ENCODE data around the gene TANC1. TPM values are rescaled to one million over a fixed set of nuclear protein-coding genes. Genes with fewer than 3 reads are reported as not detected.

TANC1 gene
- total and polyA plus RNA-seq, 2 of the 4 experiments (the other 2 are of a cell fraction) = 10.2 to 12.9 TPM

DNA sequence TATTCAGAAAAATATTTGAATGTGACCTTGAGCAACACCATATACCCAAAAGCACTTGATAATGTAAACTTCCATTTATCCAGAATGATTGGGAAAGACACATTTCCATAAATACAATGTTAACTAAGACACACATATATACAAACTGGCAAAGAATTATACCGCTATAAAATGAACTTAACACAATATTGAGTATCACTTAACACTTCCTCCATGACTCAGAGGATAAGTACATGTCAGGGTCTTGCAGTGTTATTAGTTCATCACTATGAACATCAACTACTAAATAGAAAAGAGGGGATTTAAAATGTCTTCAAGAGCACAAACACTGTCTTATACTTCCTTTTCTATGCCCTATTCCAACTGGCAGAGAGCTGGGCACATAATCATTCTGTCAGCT, 299.5 kb downstream of the TANC1 start:
- peak; percentile 16 for DNase-seq
- CTCF ChIA-PET = no interaction called here
- H3K4me2 ChIP-seq (ENCODE audit: low read depth, low read length) = peak overlapping the region; percentile 13; the same call in 1 of the 2 replicates

More for the DNA sequence above, 299.5 kb downstream of the TANC1 start:
- Histone ChIP-seq H4K5ac (ENCODE audit: low read depth, low read length) (no peak overlapping the region), H3K14ac (replicated peaks; ENCODE audit: low read depth, low read length) (no peak overlapping the region), H4K20me1 (ENCODE audit: insufficient read depth, low read length) (no peaks in the 10 kb centered on the region), H3K4ac (ENCODE audit: low read depth, low read length) (no peak overlapping the region), H3K27me3 (ENCODE audit: control insufficient read depth, insufficient read depth, low read length) (no peaks in the 10 kb centered on the region), H3K56ac (ENCODE audit: extremely low read depth, insufficient read depth, low read length) (no peak overlapping the region), H3K18ac (ENCODE audit: low read depth, low read length) (no peak overlapping the region), H3K9me3 (ENCODE audit: control insufficient read depth, insufficient read depth, low read length) (no peaks in the 10 kb centered on the region), H2BK15ac (ENCODE audit: low read depth, low read length) (no peak overlapping the region), H2AK5ac (ENCODE audit: low read depth, low read length) (no peak overlapping the region), H2BK120ac (ENCODE audit: low read depth, low read length) (no peak overlapping the region), H2BK5ac (ENCODE audit: low read depth, low read length, poor library complexity, severe bottlenecking) (no peak overlapping the region), H2BK20ac (ENCODE audit: low read depth, low read length) (no peak overlapping the region), H3K36me3 (ENCODE audit: control insufficient read depth, insufficient read depth, low read length) (peaks cover 9% of the 10 kb centered on the region), H4K8ac (ENCODE audit: low read depth in 2 of 2, low read length in 2 of 2) (no peak overlapping the region), H3K4me1 (ENCODE audit: control insufficient read depth, insufficient read depth, low read length) (peaks cover 8% of the 10 kb centered on the region; the same call in 1 of the 2 replicates), H4K91ac (ENCODE audit: insufficient read depth, low read depth, low read length) (no peak overlapping the region), H3K4me3 (ENCODE audit: insufficient read depth, low read depth, low read length) (no peak overlapping the region), H3K27ac (ENCODE audit: insufficient read depth, low read length) (no peak overlapping the region), H3K9ac (ENCODE audit: low read depth, low read length) (no peak overlapping the region), H3K79me1 (ENCODE audit: low read depth in 1 of 2, low read length in 2 of 2) (no peaks in the 10 kb centered on the region), H2AFZ (replicated peaks; ENCODE audit: low read length, poor library complexity) (no peak overlapping the region), H3K9me1 (ENCODE audit: insufficient read depth, low read length) (peaks cover 5% of the 10 kb centered on the region; the same call in 1 of the 2 replicates), H2AK9ac (replicated peaks; ENCODE audit: low read depth, low read length, poor library complexity) (no peak overlapping the region), H3K23ac (ENCODE audit: low read depth, low read length) (no peak overlapping the region)
- no TSS peak for BruUV-seq (replicated peaks)
- WGBS, 2 experiments (ENCODE audit: extremely low coverage in 2 of 2, insufficient read length in 1 of 2) = no CpG with 5 or more reads among the region's 1 CpG
- POLR2A ChIA-PET (ENCODE audit: unreplicated experiment) = no interaction called here
- dilution Hi-C loops (cut with HindIII; ENCODE audit: low sequenced_read_pairs, unreplicated experiment) (no loop called here), intact Hi-C loops (cut with micrococcal nuclease) (no loop called here), in situ Hi-C loops (cut with MboI; ENCODE audit: low sequenced_read_pairs) (no loop called here)
- TF ChIP-seq CHD1 (IDR thresholded peaks at IDR 0.05; ENCODE audit: low read depth, low read length) (no peak), MAFK (IDR thresholded peaks at IDR 0.05; ENCODE audit: low read depth, low read length) (no peak), MXI1 (IDR thresholded peaks at IDR 0.05; ENCODE audit: borderline replicate concordance, low read depth, low read length) (no peak), FOS (IDR thresholded peaks at IDR 0.05; ENCODE audit: low read depth, low read length) (no peak), POLR2A (IDR thresholded peaks at IDR 0.05; ENCODE audit: low read depth, low read length) (no peak), BHLHE40 (IDR thresholded peaks at IDR 0.05; ENCODE audit: low read depth, low read length) (no peak), SMC3 (IDR thresholded peaks at IDR 0.05; ENCODE audit: low read depth, low read length) (no peak), RFX5 (IDR thresholded peaks at IDR 0.05; ENCODE audit: low read depth, low read length) (no peak), RCOR1 (IDR thresholded peaks at IDR 0.05; ENCODE audit: insufficient replicate concordance, low read length) (no peak)
- TF ChIP-seq, protein P1, sequence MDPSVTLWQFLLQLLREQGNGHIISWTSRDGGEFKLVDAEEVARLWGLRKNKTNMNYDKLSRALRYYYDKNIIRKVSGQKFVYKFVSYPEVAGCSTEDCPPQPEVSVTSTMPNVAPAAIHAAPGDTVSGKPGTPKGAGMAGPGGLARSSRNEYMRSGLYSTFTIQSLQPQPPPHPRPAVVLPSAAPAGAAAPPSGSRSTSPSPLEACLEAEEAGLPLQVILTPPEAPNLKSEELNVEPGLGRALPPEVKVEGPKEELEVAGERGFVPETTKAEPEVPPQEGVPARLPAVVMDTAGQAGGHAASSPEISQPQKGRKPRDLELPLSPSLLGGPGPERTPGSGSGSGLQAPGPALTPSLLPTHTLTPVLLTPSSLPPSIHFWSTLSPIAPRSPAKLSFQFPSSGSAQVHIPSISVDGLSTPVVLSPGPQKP (IDR thresholded peaks at IDR 0.05; ENCODE audit: borderline replicate concordance, low read depth, low read length) = no peak
- TF ChIP-seq, protein P2, sequence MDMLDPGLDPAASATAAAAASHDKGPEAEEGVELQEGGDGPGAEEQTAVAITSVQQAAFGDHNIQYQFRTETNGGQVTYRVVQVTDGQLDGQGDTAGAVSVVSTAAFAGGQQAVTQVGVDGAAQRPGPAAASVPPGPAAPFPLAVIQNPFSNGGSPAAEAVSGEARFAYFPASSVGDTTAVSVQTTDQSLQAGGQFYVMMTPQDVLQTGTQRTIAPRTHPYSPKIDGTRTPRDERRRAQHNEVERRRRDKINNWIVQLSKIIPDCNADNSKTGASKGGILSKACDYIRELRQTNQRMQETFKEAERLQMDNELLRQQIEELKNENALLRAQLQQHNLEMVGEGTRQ (IDR thresholded peaks at IDR 0.05; ENCODE audit: low read depth, low read length) = no peak
- ATAC-seq (ENCODE audit: low read depth) = peak; percentile 40

All from IMR-90 (cell line).